Mesangial cell (primary cell): ENCODE measurements around the gene ZNF746. TPM values are rescaled to one million over a fixed set of nuclear protein-coding genes. Genes with fewer than 3 reads are reported as not detected.

Experiments
- total RNA-seq: library from RNA; depleted of rRNA; stranded (reverse); fragments of >200 nt; gene quantifications from 2 replicates; pipeline ENCODE4 v1.2.3, GENCODE V29; 2015

The ZNF746 gene
- total RNA-seq = 16.8 and 20.8 TPM in 2 replicates

DNA sequence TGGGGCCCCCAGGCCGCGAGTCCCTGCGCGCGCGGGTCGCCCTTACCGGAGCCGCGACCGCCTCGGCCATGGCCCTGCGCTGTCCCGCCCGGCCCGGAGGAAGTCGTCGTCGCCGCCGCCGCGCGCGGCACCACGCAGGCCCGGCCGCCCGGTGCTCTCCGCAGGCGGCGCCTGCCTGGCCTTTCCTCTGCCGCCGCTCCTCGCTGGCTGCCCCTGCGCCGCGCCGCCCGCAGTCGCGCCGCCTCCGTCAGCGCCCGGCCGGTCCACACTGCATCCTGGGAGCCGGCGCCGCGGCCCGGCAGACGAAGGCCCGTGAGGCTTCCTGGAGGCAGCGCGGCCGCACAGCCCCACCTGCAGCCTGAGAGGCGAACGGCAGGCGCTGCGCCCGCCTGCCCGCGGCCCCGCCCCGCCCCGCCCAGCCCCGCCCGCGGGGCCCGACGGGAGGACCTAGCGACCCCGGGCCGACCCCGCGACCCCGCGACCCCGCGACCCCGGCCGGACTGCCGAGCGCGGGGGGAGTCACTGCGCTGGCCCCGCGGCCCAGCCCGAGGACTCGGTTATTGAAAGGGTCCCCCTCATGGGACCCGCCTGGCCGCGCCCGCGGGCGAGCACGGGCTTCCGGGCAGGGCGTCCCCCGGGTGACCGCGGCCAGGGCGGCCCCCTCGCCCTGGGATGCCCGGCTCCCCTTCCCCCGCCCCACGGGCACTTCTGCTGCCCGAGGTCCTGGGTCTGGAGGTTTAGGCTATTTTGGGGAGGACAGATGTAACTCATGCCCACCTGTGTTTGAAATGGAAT is at the start of gene ZNF746:
Gene ZNF746, minus strand, starts transcription at position 343 of the 795 bp plus-strand sequence. Its CDS starts 273 bp downstream, at position 70.

DNA sequence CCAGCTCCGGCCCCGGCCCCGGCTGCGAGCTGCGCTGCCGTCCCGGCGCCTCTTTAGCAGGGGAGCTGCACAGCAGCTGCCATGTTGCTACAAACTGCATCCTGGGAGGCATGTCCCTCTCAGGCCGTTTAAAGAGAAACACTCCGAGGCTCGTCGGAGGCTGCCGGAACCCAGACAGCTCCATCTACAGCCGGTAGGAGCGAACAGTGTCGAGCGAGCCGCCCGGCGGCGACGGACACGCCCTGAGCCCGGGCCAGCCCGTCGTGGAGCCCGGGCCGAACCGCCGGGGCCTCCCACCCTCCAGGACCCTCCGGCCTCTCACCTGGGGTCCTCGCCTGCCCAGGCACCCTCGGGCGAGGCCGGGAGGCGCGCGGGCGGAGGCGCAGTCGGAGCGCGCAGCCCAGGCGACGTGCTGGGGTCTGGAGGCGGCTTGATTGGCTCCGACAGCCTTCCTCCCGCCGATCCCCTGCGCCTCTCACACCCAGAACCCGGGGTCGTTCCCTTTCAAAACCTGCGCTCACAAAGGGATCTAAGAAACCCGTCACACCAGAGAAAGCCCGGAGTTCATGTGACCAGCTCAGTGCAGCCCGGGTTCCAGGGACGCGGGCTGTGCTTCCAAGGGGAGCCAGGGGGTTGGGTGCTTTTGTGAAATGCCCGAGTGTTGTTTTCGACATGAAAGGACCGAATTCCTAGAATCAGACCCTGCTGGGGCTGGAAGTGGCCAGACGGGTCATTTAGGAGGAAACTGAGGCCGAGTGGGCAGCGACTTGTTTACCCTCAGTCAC is 36.9 kb downstream of the ZNF746 start, which contains the start of gene ZNF777:
Gene ZNF777, minus strand, starts transcription at position 570 of the 785 bp plus-strand sequence. CDS start 5,040 bp downstream, outside the sequence.

Other genes starting within 250 kb of the ZNF746 start
- gene ZNF783, start 235.6 kb downstream of the ZNF746 start, total RNA-seq = 5.7 and 9.6 TPM in 2 replicates
- 10.9 and 12.7 TPM in 2 replicates for gene ZNF777, start 36.7 kb downstream of the ZNF746 start, total RNA-seq